H1 (cell line): Measurements from ENCODE around the gene SPRYD4.

ENCODE experiments used
- CHD2 ChIP-seq: IDR thresholded peaks from 2 replicates; pipeline ENCODE4 v1.6.1; 2012; ENCODE audit warnings: low read length, improper control_type of control experiment
- JUN ChIP-seq: IDR thresholded peaks from 2 replicates; pipeline ENCODE4 v1.6.1; 2011; ENCODE audit warnings: low read depth, mild to moderate bottlenecking, improper control_type of control experiment, low read length
- POLR2A ChIP-seq, 2 experiments: IDR thresholded peaks; 1 replicate in 1 of 2; 2 replicates in 1 of 2; pipeline ENCODE4 v1.6.1; 2011; ENCODE audit warnings: low read depth in 2 of 2, low read length in 2 of 2, mild to moderate bottlenecking in 2 of 2; ENCODE audit errors: control extremely low read depth in 1 of 2
- POLR2AphosphoS5 ChIP-seq: IDR thresholded peaks from 2 replicates; pipeline ENCODE4 v1.6.1; 2011; ENCODE audit warnings: low read depth, low read length
- RBBP5 ChIP-seq: IDR thresholded peaks from 2 replicates; pipeline ENCODE4 v1.7.1; 2012; ENCODE audit warnings: low read depth, mild to moderate bottlenecking, inconsistent platforms, low read length, moderate library complexity, borderline replicate concordance
- RXRA ChIP-seq: IDR thresholded peaks from 2 replicates; pipeline ENCODE4 v1.6.1; 2011; ENCODE audit warnings: low read depth, mild to moderate bottlenecking, low read length, moderate library complexity; ENCODE audit not compliant: insufficient read depth
- TBP ChIP-seq: IDR thresholded peaks from 2 replicates; pipeline ENCODE4 v1.6.1; 2011; ENCODE audit warnings: low read depth, low read length, improper control_type of control experiment
- TEAD4 ChIP-seq: IDR thresholded peaks from 2 replicates; pipeline ENCODE4 v1.6.1; 2012; ENCODE audit warnings: low read depth, low read length, inconsistent platforms, mixed read lengths
- TF ChIP-seq, protein P1 (sequence below), 3 experiments: IDR thresholded peaks; 1 replicate in 2 of 3; 2 replicates in 1 of 3; pipeline versions ENCODE4 v1.5.1 to v1.6.1; 2011; ENCODE audit warnings: low read length in 3 of 3, mild to moderate bottlenecking in 3 of 3, inconsistent platforms in 2 of 3, low read depth in 1 of 3, moderate library complexity in 1 of 3; ENCODE audit not compliant: insufficient read depth in 1 of 3; ENCODE audit errors: control extremely low read depth in 1 of 3

- TF ChIP-seq, protein P1, sequence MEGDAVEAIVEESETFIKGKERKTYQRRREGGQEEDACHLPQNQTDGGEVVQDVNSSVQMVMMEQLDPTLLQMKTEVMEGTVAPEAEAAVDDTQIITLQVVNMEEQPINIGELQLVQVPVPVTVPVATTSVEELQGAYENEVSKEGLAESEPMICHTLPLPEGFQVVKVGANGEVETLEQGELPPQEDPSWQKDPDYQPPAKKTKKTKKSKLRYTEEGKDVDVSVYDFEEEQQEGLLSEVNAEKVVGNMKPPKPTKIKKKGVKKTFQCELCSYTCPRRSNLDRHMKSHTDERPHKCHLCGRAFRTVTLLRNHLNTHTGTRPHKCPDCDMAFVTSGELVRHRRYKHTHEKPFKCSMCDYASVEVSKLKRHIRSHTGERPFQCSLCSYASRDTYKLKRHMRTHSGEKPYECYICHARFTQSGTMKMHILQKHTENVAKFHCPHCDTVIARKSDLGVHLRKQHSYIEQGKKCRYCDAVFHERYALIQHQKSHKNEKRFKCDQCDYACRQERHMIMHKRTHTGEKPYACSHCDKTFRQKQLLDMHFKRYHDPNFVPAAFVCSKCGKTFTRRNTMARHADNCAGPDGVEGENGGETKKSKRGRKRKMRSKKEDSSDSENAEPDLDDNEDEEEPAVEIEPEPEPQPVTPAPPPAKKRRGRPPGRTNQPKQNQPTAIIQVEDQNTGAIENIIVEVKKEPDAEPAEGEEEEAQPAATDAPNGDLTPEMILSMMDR (IDR thresholded peaks at IDR 0.05; ENCODE audit: control extremely low read depth in 1 of 3, insufficient read depth in 1 of 3, low read depth in 1 of 3, low read length in 3 of 3), result no peak
- TF ChIP-seq POLR2A (IDR thresholded peaks at IDR 0.05; ENCODE audit: control extremely low read depth in 1 of 2, low read depth in 2 of 2, low read length in 2 of 2), result no peak
- no peak for TF ChIP-seq TBP
- TF ChIP-seq RBBP5, result no peak
- TF ChIP-seq RXRA, result no peak
- TF ChIP-seq POLR2AphosphoS5, result no peak
- no peak for TF ChIP-seq JUN
- TF ChIP-seq CHD2, result no peak
- TF ChIP-seq TEAD4, result no peak
Measured at GRCh38 chr12:56490360-56490759, 22.0 kb downstream of the SPRYD4 start.
